GM23248 (cell line): ENCODE results near the gene PLPPR4. TPM values are rescaled to one million over a fixed set of nuclear protein-coding genes. Genes with fewer than 3 reads are reported as not detected.

ENCODE experiments used
- DNase-seq: peaks from one replicate; pipeline ENCODE4 v3.0.0-alpha.2; 2015
- H2AFZ ChIP-seq: fragments of 200-600 bp; sonication (generic); 2 replicates; pipeline ENCODE4 v1.6.1; 2016; ENCODE audit warnings: antibody characterized with exemption
- H3F3A ChIP-seq: fragments of 200-600 bp; sonication (generic); 2 replicates; pipeline ENCODE4 v1.6.1; 2016; ENCODE audit warnings: mild to moderate bottlenecking, antibody characterized with exemption, mixed run types; ENCODE audit not compliant: insufficient read depth
- H3K27ac ChIP-seq: fragments of 200-600 bp; sonication (generic); 2 replicates; pipeline ENCODE4 v1.5.1; 2016; ENCODE audit warnings: mild to moderate bottlenecking
- H3K27me3 ChIP-seq: fragments of 200-600 bp; sonication (generic); replicated peaks from 2 replicates; pipeline ENCODE4 v1.6.1; 2016; ENCODE audit warnings: mild to moderate bottlenecking; ENCODE audit not compliant: insufficient read depth
- H3K36me3 ChIP-seq: fragments of 200-600 bp; sonication (generic); 2 replicates; pipeline ENCODE4 v1.6.1; 2016; ENCODE audit warnings: low read depth, mild to moderate bottlenecking
- H3K4me1 ChIP-seq: fragments of 200-600 bp; sonication (generic); 2 replicates; pipeline ENCODE4 v1.6.1; 2016; ENCODE audit warnings: mild to moderate bottlenecking; ENCODE audit not compliant: insufficient read depth
- H3K4me2 ChIP-seq: fragments of 200-600 bp; sonication (generic); one replicate; pipeline ENCODE4 v1.6.1; 2016; ENCODE audit warnings: mild to moderate bottlenecking; ENCODE audit not compliant: unreplicated experiment
- H3K4me3 ChIP-seq: fragments of 200-600 bp; sonication (generic); 2 replicates; pipeline ENCODE4 v1.5.1; 2016; ENCODE audit warnings: mild to moderate bottlenecking
- H3K79me2 ChIP-seq: fragments of 200-600 bp; sonication (generic); 2 replicates; pipeline ENCODE4 v1.6.1; 2016; ENCODE audit warnings: mild to moderate bottlenecking; ENCODE audit not compliant: insufficient read depth
- H3K9ac ChIP-seq: fragments of 200-600 bp; sonication (generic); 2 replicates; pipeline ENCODE4 v1.6.1; 2016; ENCODE audit warnings: mild to moderate bottlenecking
- H3K9me2 ChIP-seq: fragments of 200-600 bp; sonication (generic); 2 replicates; pipeline ENCODE4 v1.6.1; 2016; ENCODE audit warnings: mixed run types, mild to moderate bottlenecking, moderate library complexity; ENCODE audit not compliant: insufficient read depth
- H3K9me3 ChIP-seq: fragments of 200-600 bp; sonication (generic); one replicate; pipeline ENCODE4 v1.6.1; 2017; ENCODE audit warnings: low read depth
- H4K20me1 ChIP-seq: fragments of 200-600 bp; sonication (generic); 2 replicates; pipeline ENCODE4 v1.6.0; 2016; ENCODE audit not compliant: insufficient read depth
- EZH2 ChIP-seq: fragments of 200-600 bp; sonication (generic); IDR thresholded peaks from 2 replicates; pipeline ENCODE4 v1.6.1; 2018; ENCODE audit warnings: antibody characterized with exemption, mild to moderate bottlenecking; ENCODE audit not compliant: insufficient read depth, poor library complexity, severe bottlenecking
- EZH2phosphoT487 ChIP-seq: fragments of 200-600 bp; sonication (generic); IDR thresholded peaks from 2 replicates; pipeline ENCODE4 v1.6.1; 2018; ENCODE audit warnings: antibody characterized with exemption, moderate library complexity, mild to moderate bottlenecking, low read depth; ENCODE audit not compliant: insufficient read depth
- WGBS, 2 experiments: methylation state at CpG; one replicate each; pipeline ENCODE4 v1.1.6; 2015 to 2017; ENCODE audit warnings: low lambda C conversion rate in 2 of 2, low coverage in 1 of 2; ENCODE audit errors: missing lambda C conversion rate in 2 of 2; 5-methylcytosine and 5-hydroxymethylcytosine counted together
- in situ Hi-C: fragments of 300-500 bp; cut with MboI; formaldehyde crosslinking; loops from 2 replicates; pipeline ENCODE4 v1.15.0; 2020
- polyA plus RNA-seq: library from polyadenylated mRNA; unstranded; fragments of >200 nt; fragmentation: Nextera tagmentation; extraction: Ambion mirVana; gene quantifications from 2 replicates; pipeline ENCODE4 v1.2.1, GENCODE V29; 2016
- total RNA-seq: library from RNA; depleted of rRNA; stranded (reverse); fragments of >200 nt; shearing (Covaris generic); gene quantifications from 2 replicates; pipeline ENCODE4 v1.2.3, GENCODE V29; 2014

PLPPR4 gene
- total and polyA plus RNA-seq, 2 experiments from 2014 or later = 0.79 to 1.7 TPM

GRCh38 chr1:99304725-99305282 is 40.5 kb downstream of the PLPPR4 start:
- Histone ChIP-seq H3K36me3 (no peaks in the 10 kb centered on the region), H3K27me3 (no peaks in the 10 kb centered on the region), H3K9me3 (no peaks in the 10 kb centered on the region), H3K9me2 (no peaks in the 10 kb centered on the region), H3K4me3 (no peak overlapping the region), H3K9ac (no peak overlapping the region), H3K4me1 (no peaks in the 10 kb centered on the region), H3F3A (no peaks in the 10 kb centered on the region), H3K4me2 (no peak overlapping the region), H3K79me2 (no peaks in the 10 kb centered on the region), H3K27ac (no peak overlapping the region), H2AFZ (no peak overlapping the region), H4K20me1 (no peaks in the 10 kb centered on the region)
- DNase-seq = no peak
- in situ Hi-C loops = no loop called here
- TF ChIP-seq EZH2phosphoT487 (no peak), EZH2 (no peak)
- WGBS, 2 experiments = 77% methylated on average over 5 of the region's 5 CpGs

GRCh38 chr1:99305626-99306025 is 41.3 kb downstream of the PLPPR4 start:
- H3K9ac ChIP-seq = no peak overlapping the region
- H3K27me3 ChIP-seq = no peaks in the 10 kb centered on the region
- H3F3A ChIP-seq = no peaks in the 10 kb centered on the region
- H3K4me2 ChIP-seq = no peak overlapping the region
- H3K27ac ChIP-seq = no peak overlapping the region
- H3K4me1 ChIP-seq = no peaks in the 10 kb centered on the region
- 57 to 65% methylated on average over 7 of the region's 7 CpGs for WGBS, 2 experiments
- no peak for TF ChIP-seq EZH2phosphoT487
- no peak for TF ChIP-seq EZH2
- peak; percentile 45 for DNase-seq
- H3K9me3 ChIP-seq = no peaks in the 10 kb centered on the region
- no peaks in the 10 kb centered on the region for H3K9me2 ChIP-seq
- in situ Hi-C loops = no loop called here
- H2AFZ ChIP-seq = no peak overlapping the region
- H3K36me3 ChIP-seq = no peaks in the 10 kb centered on the region
- no peak overlapping the region for H3K4me3 ChIP-seq
- no peaks in the 10 kb centered on the region for H4K20me1 ChIP-seq
- H3K79me2 ChIP-seq = no peaks in the 10 kb centered on the region

- H4K20me1 ChIP-seq = no peaks in the 10 kb centered on the region
- no peak overlapping the region for H2AFZ ChIP-seq
- no peak overlapping the region for H3K4me2 ChIP-seq
- TF ChIP-seq EZH2phosphoT487 (no peak), EZH2 (no peak)
- no peaks in the 10 kb centered on the region for H3K27me3 ChIP-seq
- no peaks in the 10 kb centered on the region for H3K9me3 ChIP-seq
- H3K9me2 ChIP-seq = no peaks in the 10 kb centered on the region
- H3K79me2 ChIP-seq = no peaks in the 10 kb centered on the region
- no peak overlapping the region for H3K4me3 ChIP-seq
- DNase-seq = no peak
- H3K36me3 ChIP-seq = no peaks in the 10 kb centered on the region
- in situ Hi-C loops = no loop called here
- H3K27ac ChIP-seq = no peak overlapping the region
- H3K4me1 ChIP-seq = no peaks in the 10 kb centered on the region
- no peaks in the 10 kb centered on the region for H3F3A ChIP-seq
- H3K9ac ChIP-seq = no peak overlapping the region
- 57% methylated on average over 7 of the region's 7 CpGs for WGBS, 2 experiments
These were observed 41.8 kb downstream of the PLPPR4 start for GRCh38 chr1:99306056-99306455.

GRCh38 chr1:99306644-99307043 is 42.4 kb downstream of the PLPPR4 start:
- H3K36me3 ChIP-seq = no peaks in the 10 kb centered on the region
- H3K9me3 ChIP-seq = no peaks in the 10 kb centered on the region
- H3K27ac ChIP-seq = no peak overlapping the region
- H3K9ac ChIP-seq = no peak overlapping the region
- 85 to 88% methylated on average over 15 of the region's 15 CpGs for WGBS, 2 experiments
- H3K4me2 ChIP-seq = no peak overlapping the region
- no peaks in the 10 kb centered on the region for H3F3A ChIP-seq
- no peaks in the 10 kb centered on the region for H3K4me1 ChIP-seq
- H2AFZ ChIP-seq = no peak overlapping the region
- TF ChIP-seq EZH2phosphoT487 (no peak), EZH2 (no peak)
- no peaks in the 10 kb centered on the region for H3K9me2 ChIP-seq
- H3K79me2 ChIP-seq = no peaks in the 10 kb centered on the region
- no peak for DNase-seq
- H4K20me1 ChIP-seq = no peaks in the 10 kb centered on the region
- in situ Hi-C loops = no loop called here
- H3K4me3 ChIP-seq = no peak overlapping the region
- H3K27me3 ChIP-seq = no peaks in the 10 kb centered on the region

GRCh38 chr1:99315305-99315704 is 51.0 kb downstream of the PLPPR4 start:
- H3K4me1 ChIP-seq = no peaks in the 10 kb centered on the region
- H3K27ac ChIP-seq = no peak overlapping the region
- H3F3A ChIP-seq = no peaks in the 10 kb centered on the region
- H3K36me3 ChIP-seq = no peaks in the 10 kb centered on the region
- no peak overlapping the region for H3K4me2 ChIP-seq
- no peak overlapping the region for H3K4me3 ChIP-seq
- no peaks in the 10 kb centered on the region for H4K20me1 ChIP-seq
- in situ Hi-C loops = no loop called here
- 76 to 85% methylated on average over 1 of the region's 1 CpG for WGBS, 2 experiments
- H3K79me2 ChIP-seq = no peaks in the 10 kb centered on the region
- TF ChIP-seq EZH2phosphoT487 (no peak), EZH2 (no peak)
- H2AFZ ChIP-seq = no peak overlapping the region
- H3K9me3 ChIP-seq = no peaks in the 10 kb centered on the region
- no peak for DNase-seq
- no peaks in the 10 kb centered on the region for H3K9me2 ChIP-seq
- H3K27me3 ChIP-seq = no peaks in the 10 kb centered on the region
- H3K9ac ChIP-seq = no peak overlapping the region
